Pulmonary artery endothelial cell (primary cell): ENCODE measurements around the gene FRMPD3. TPM values are rescaled to one million over a fixed set of nuclear protein-coding genes. Genes with fewer than 3 reads are reported as not detected.
"Not testable (repeated sequence)": the region's sequence is repeated elsewhere in the genome, so short reads cannot be mapped to it uniquely, and the experiment has no call there.

Source experiments
- DNase-seq: peaks from one replicate; pipeline ENCODE4 v3.0.0-alpha.2; 2011; ENCODE audit warnings: low read depth, low spot score
- total RNA-seq: library from RNA; depleted of rRNA; stranded (reverse); fragments of >200 nt; gene quantifications from 2 replicates; pipeline ENCODE4 v1.2.3, GENCODE V29; 2014

Gene FRMPD3
- total RNA-seq = not detected in 2 replicates

GRCh38 chrX:107448998-107449835 lies at the start of gene FRMPD3:
Gene FRMPD3 (plus strand): TSS chrX:107449652. CDS start chrX:107526589, 76,937 bp downstream.
- DNase-seq = no peak

GRCh38 chrX:107420571-107420970 lies 28.9 kb upstream of the FRMPD3 start:
- no peak for DNase-seq

- no peak for DNase-seq
Measured at GRCh38 chrX:107421337-107421861, 28.1 kb upstream of the FRMPD3 start.

GRCh38 chrX:107429090-107429489 lies 20.4 kb upstream of the FRMPD3 start:
- no peak for DNase-seq

GRCh38 chrX:107440187-107440586 lies 9.3 kb upstream of the FRMPD3 start:
- no peak for DNase-seq

- DNase-seq = no peak
Measured at GRCh38 chrX:107440692-107441091, 8.8 kb upstream of the FRMPD3 start.

- DNase-seq = no peak
Measured at GRCh38 chrX:107442914-107443527, 6.4 kb upstream of the FRMPD3 start.

GRCh38 chrX:107445146-107445545 lies 4.3 kb upstream of the FRMPD3 start:
- no peak for DNase-seq

GRCh38 chrX:107445631-107446030 lies 3.8 kb upstream of the FRMPD3 start:
- DNase-seq = no peak

GRCh38 chrX:107447642-107448041 lies 1.8 kb upstream of the FRMPD3 start:
- DNase-seq = no peak

GRCh38 chrX:107448625-107448997 lies 841 bp upstream of the FRMPD3 start:
- DNase-seq = no peak

GRCh38 chrX:107450823-107451509 lies 1.5 kb downstream of the FRMPD3 start:
- DNase-seq = no peak

GRCh38 chrX:107451731-107452130 lies 2.3 kb downstream of the FRMPD3 start:
- no peak for DNase-seq

GRCh38 chrX:107452581-107452980 lies 3.1 kb downstream of the FRMPD3 start:
- DNase-seq = no peak

GRCh38 chrX:107454302-107454701 lies 4.8 kb downstream of the FRMPD3 start:
- DNase-seq = no peak

GRCh38 chrX:107457289-107457688 lies 7.8 kb downstream of the FRMPD3 start:
- no peak for DNase-seq

- no peak for DNase-seq
Measured at GRCh38 chrX:107465932-107466620, 16.6 kb downstream of the FRMPD3 start.

- DNase-seq = no peak
Measured at GRCh38 chrX:107467271-107467670, 17.8 kb downstream of the FRMPD3 start.

GRCh38 chrX:107470198-107470597 lies 20.7 kb downstream of the FRMPD3 start:
- DNase-seq = no peak

- no peak for DNase-seq
Measured at GRCh38 chrX:107470971-107471370, 21.5 kb downstream of the FRMPD3 start.

- not testable (repeated sequence) for DNase-seq
Measured at GRCh38 chrX:107471420-107471819, 22.0 kb downstream of the FRMPD3 start.
